ENCODE measurements around the gene CYP39A1. TPM values are rescaled to one million over a fixed set of nuclear protein-coding genes. Genes with fewer than 3 reads are reported as not detected.

The CYP39A1 gene, protein sequence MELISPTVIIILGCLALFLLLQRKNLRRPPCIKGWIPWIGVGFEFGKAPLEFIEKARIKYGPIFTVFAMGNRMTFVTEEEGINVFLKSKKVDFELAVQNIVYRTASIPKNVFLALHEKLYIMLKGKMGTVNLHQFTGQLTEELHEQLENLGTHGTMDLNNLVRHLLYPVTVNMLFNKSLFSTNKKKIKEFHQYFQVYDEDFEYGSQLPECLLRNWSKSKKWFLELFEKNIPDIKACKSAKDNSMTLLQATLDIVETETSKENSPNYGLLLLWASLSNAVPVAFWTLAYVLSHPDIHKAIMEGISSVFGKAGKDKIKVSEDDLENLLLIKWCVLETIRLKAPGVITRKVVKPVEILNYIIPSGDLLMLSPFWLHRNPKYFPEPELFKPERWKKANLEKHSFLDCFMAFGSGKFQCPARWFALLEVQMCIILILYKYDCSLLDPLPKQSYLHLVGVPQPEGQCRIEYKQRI
- not detected for polyA plus RNA-seq (2012; ENCODE audit: insufficient read depth, insufficient read length)

DNA sequence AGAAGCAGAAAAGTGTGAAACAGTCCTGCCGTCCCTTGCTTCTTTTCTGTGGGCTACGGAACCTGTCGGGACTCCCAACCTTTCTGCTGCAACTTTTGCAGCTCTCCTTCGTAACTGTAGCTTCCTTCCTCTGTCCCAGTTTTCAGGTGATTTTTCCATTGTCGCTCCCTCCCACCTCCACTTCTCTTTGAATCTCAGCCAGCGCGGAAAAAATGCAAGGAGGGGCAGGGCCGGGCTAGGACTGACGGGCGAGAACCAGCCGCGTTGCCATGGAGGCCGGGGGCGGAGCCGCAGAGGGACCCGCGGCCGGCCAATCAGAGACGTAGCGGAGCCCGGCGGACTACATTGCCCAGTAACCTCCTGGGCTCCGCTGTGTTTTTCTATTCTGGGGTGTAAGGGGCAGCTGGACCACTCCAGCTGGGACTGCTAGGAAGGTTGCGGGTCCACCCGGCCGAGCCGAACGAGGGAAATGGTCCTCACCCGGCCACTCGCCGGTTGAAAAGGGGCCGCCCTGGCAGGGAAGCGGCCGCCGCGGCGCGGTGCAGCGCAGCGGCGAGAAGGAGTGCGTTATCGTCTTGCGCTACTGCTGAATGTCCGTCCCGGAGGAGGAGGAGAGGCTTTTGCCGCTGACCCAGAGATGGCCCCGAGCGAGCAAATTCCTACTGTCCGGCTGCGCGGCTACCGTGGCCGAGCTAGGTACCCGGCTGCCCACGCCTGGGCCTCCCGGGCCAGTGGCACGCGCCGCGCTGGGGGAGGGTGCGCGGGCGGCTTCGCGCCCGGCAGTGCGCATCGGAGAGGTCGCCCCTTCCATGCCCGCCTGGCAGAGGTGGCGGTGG, at the start of gene CYP39A1, which contains the start of gene SLC25A27:
TSS of gene CYP39A1 (minus strand) at position 216 of the 836 bp plus-strand sequence. CDS start 236 bp downstream, outside the sequence.
TSS of gene SLC25A27 (plus strand) at position 373 of the 836 bp plus-strand sequence. CDS start at position 591, 218 bp downstream.
- peak within 1 kb of the TSS; percentile 65 for H3K4me3 ChIP-seq (ENCODE audit: low read length)
- peak; percentile 61 for DNase-seq (ENCODE audit: low read depth, low spot score)

DNA sequence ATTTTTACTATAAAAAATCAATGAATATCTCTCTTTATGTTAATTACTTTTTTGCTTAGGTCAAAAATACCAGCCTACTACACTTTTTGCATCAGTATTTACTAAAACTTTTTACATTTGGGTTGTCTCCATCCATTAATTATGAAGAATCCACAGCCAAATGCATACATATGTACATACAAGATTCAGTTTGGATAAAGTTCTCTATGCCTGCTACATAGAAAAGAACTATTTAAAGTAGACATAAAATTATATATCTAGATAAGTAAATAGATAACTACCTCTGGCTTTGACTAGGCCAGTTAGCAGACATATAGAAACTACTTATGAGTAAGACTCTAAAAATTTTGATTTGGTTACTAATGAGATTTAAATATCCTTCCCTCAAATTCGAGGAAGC, 47.4 kb upstream of the CYP39A1 start:
- H3K4me3 ChIP-seq (ENCODE audit: low read length) = no peak overlapping the region

DNA sequence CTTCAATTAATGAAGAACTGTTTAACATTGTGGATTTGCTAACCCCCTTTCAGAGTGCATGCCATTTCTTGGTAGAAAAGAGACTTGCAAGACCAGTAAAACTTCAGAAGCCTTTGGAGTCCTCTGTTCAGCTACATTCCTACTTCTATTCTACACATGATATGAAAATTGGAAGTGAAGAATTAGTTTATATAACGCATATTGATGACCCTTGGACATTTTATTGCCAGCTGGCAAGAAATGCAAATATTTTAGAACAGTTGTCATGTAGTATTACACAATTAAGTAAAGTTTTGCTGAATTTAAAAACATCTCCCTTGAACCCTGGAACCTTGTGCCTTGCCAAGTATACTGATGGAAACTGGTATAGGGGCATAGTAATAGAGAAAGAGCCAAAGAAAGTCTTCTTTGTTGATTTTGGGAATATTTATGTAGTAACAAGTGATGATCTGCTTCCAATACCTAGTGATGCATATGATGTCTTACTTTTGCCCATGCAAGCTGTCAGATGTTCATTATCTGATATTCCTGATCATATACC, 38.4 kb upstream of the CYP39A1 start:
- DNase-seq (ENCODE audit: low read depth, low spot score) = no peak
- no peak overlapping the region for H3K4me3 ChIP-seq (ENCODE audit: low read length)

More for the DNA sequence above, 47.4 kb upstream of the CYP39A1 start:
- no peak for DNase-seq (ENCODE audit: low read depth, low spot score)

DNA sequence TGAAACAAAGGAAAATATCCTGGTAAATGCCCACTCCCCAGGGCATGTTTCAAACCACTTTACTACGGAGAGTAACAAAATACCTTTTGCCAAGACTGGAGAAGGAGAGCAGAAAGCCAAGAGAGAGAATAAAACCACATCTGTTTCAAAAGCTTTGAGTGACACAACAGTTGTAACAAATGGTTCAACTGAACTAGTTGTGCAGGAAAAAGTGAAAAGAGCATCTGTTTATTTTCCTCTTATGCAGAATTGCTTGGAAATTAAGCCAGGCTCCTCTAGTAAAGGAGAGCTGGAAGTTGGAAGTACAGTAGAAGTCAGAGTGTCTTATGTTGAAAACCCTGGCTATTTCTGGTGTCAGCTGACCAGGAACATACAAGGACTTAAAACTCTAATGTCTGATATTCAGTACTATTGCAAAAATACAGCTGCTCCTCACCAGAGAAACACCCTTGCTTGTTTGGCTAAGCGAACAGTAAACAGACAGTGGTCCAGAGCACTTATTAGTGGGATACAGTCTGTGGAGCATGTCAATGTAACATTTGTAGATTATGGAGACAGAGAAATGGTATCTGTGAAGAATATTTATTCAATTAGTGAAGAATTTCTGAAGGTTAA, 37.6 kb upstream of the CYP39A1 start:
- H3K4me3 ChIP-seq (ENCODE audit: low read length) = no peak overlapping the region
- no peak for DNase-seq (ENCODE audit: low read depth, low spot score)

DNA sequence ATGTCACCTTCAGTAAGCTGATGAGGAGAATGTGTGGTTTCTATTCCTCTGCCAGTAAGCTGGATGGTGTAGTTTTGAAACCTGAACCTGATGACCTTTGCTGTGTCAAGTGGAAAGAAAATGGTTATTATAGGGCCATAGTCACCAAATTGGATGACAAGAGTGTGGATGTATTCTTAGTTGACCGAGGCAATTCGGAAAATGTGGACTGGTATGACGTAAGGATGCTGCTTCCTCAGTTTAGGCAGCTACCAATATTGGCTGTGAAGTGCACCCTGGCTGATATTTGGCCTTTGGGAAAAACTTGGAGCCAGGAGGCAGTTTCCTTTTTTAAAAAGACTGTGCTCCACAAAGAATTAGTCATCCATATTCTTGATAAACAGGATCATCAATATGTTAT, 37.0 kb upstream of the CYP39A1 start:
- no peak overlapping the region for H3K4me3 ChIP-seq (ENCODE audit: low read length)
- DNase-seq (ENCODE audit: low read depth, low spot score) = no peak

DNA sequence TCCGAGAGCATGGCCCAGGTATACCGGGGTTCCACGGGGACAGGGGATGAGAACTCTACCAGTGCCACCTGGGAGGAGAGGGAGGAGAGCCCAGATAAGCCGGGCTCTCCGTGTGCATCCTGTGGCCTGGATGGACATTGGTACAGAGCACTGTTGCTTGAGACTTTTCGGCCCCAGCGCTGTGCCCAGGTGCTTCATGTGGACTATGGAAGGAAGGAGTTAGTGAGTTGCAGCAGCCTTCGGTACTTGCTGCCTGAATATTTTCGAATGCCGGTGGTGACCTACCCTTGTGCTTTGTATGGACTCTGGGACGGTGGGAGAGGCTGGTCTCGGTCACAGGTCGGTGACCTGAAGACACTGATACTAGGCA, 36.3 kb upstream of the CYP39A1 start:
- DNase-seq (ENCODE audit: low read depth, low spot score) = no peak
- H3K4me3 ChIP-seq (ENCODE audit: low read length) = no peak overlapping the region

DNA sequence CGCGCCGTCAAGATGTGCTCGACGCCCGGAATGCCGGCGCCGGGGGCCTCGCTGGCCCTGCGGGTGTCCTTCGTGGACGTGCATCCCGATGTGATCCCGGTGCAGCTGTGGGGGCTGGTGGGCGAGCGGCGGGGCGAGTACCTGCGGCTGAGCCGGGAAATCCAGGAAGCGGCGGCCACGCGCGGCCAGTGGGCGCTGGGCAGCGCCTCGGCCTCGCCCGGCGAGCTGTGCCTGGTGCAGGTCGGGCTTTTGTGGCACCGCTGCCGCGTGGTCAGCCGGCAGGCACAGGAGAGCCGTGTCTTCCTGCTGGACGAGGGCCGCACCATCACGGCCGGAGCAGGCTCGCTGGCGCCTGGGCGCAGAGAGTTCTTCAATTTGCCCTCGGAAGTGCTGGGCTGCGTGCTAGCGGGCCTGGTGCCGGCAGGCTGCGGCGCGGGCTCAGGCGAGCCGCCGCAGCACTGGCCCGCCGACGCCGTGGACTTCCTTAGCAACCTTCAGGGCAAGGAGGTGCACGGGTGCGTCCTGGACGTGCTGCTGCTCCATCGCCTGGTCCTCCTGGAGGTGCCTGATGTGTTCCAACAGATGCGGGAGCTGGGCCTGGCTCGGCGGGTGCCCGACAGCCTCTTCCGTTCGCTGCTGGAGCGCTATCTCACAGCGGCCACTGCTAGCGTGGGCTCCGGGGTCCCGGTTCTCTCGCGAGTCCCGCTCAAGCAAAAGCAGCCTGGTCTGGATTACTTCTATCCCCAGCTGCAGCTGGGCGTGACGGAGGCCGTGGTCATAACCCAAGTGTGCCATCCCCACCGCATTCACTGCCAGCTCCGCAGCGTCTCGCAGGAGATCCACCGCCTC, 35.7 kb upstream of the CYP39A1 start:
- no peak for DNase-seq (ENCODE audit: low read depth, low spot score)

DNA sequence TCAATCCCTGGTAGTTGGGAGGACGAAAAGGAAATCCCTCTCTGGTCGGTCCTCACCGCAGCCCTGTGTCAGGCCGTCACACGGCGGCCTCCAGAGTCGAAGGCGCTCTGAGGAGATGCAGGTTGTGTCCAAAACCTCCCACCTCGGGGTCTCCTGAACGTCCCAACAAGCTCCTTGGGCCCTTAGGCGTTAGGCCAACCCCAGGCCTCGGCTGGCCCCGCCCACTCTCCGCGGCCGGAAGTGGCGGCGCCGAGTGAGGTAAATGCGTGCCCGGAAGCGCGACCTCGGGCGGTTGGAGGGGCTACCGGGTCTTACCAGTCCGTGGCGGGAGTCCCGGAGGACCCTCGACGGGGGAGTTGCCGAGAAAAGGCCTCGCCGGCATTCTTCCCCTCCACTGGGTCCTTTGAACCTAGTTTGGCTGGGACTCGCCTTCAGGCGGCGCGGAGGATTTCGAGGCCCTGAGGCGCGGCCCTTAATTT, 35.0 kb upstream of the CYP39A1 start, which contains the start of gene TDRD6:
TSS of gene TDRD6 (plus strand) at position 267 of the 479 bp plus-strand sequence. CDS start 244 bp downstream, outside the sequence.
- no peak within 1 kb of the TSS for H3K4me3 ChIP-seq (ENCODE audit: low read length)
- no peak for DNase-seq (ENCODE audit: low read depth, low spot score)

More for the DNA sequence above, 35.7 kb upstream of the CYP39A1 start:
- H3K4me3 ChIP-seq (ENCODE audit: low read length) = no peak overlapping the region

DNA sequence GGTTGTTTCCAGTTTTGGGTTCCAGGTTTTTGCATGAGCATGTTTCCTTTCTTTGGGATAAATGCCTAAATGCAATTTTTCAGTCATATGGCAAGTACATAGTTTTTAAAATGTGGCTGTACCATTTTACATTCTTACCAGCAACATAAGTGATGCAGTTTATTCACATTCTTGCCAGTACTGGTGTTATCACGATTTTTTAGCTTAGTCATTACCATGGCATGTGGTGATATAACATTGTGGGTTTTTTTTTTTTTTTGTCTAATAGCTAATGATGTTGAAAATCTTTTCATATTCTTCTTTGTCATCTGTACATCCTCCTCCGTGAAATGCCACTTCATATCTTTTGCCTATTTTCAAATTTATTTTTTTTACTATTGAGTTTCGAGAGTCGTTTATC, 32.2 kb upstream of the CYP39A1 start:
- H3K4me3 ChIP-seq (ENCODE audit: low read length) = no peak overlapping the region
- no peak for DNase-seq (ENCODE audit: low read depth, low spot score)

DNA sequence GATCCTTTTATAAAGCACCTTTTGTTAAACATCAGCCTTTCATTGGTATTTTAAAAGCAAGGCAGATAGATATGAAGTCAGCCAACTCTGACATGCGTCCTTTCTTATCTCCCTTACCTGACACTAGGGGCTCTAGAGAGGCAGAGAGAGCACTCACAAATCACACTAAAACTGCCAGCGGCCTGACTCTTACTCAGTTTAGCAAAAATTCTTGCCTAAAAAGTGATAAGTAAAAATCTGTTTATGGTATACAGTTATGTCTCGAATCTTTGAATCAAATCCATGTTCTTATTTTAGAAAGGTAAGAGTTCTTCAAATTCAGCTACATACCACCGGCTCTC, 24.7 kb upstream of the CYP39A1 start:
- no peak overlapping the region for H3K4me3 ChIP-seq (ENCODE audit: low read length)
- DNase-seq (ENCODE audit: low read depth, low spot score) = peak; percentile 21

DNA sequence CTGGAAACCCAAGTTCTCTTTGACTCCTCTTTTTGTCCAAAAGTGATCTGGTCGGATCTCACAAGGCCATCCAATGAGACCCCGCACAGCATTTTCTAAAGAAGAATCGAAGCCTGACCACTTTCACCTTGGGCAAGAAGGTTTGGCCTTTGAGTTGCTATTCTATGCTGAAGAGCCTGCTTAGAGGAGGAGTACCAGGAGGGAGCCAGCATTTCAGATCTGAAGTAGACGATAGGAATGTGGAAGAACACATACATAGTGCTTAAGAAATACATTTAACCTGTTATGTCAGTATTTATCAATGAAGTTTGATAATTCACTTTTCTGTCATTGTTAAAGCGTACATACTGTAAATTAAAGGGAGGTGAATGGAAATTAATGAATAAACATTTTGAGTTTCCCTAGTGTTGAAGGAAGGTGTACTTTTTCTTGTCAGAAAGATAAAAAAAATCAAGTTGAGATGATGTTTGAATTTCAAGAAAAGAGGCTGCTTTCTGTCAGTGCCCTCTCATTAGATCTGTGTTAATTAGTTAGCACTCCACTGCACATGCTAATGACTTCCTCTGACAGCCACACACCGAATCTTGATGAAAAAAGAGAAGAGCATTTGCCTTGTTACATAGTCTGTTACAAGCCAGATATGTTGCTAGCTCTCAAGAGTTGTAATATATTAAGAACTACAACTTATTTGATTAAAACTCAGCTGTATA, 24.1 kb upstream of the CYP39A1 start:
- no peak for DNase-seq (ENCODE audit: low read depth, low spot score)
- H3K4me3 ChIP-seq (ENCODE audit: low read length) = no peak overlapping the region

DNA sequence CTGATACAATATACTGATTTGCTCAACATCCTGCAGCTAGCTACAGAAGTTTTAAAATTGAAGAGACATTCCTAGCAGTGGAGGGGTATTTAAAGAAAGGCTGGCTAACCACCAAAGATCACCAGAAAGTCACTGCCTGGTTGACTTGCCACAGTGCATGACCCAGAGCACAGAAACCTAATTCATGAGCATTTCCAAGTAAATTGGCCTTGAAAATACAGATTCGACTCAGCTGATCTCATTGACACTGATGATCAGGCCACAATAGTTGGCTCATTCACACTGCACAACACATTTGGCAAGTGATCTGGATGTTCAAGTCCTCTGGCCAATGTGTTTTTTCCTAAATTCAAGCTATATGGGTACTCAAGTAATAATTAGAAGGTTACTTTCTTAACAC, 21.8 kb upstream of the CYP39A1 start:
- DNase-seq (ENCODE audit: low read depth, low spot score) = no peak
- no peak overlapping the region for H3K4me3 ChIP-seq (ENCODE audit: low read length)

DNA sequence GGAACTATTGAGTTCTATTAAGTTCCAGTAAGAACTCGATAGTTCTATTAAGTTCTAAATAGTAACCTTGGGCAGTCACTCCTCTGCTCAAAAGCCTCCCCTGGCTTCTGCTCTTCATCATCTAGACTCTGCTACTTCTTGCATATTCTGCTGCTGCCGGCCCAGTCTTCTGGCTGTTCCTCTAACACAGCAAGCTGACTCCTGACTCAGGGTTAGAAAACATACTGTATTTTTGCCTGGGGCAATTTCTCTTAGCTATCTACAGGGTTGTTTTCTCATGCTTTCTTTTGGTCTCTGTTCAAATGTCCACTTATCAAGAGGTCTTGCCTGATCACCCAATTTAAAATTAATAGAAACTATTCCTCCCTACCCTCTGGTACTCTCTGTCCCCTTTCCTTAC, 14.8 kb upstream of the CYP39A1 start:
- DNase-seq (ENCODE audit: low read depth, low spot score) = no peak
- no peak overlapping the region for H3K4me3 ChIP-seq (ENCODE audit: low read length)

DNA sequence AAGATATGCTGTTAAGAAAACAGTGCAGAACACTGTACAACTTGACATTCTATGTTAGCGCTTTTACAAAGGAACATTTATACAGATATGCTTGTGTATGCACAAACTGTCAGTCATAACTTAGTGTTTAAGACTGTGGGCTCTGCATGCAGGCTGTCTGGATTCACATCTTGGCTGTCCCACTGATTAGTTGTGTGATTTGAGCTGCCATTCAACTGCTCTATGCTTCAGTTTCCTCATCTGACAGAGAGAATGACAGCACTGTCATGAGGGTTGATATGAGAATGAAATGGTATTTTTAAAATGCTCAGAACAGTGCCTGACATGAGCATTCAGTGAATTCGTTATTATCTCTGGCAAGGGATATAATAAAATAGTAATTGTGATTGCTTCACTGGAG, 8.9 kb upstream of the CYP39A1 start:
- DNase-seq (ENCODE audit: low read depth, low spot score) = no peak
- H3K4me3 ChIP-seq (ENCODE audit: low read length) = no peak overlapping the region

DNA sequence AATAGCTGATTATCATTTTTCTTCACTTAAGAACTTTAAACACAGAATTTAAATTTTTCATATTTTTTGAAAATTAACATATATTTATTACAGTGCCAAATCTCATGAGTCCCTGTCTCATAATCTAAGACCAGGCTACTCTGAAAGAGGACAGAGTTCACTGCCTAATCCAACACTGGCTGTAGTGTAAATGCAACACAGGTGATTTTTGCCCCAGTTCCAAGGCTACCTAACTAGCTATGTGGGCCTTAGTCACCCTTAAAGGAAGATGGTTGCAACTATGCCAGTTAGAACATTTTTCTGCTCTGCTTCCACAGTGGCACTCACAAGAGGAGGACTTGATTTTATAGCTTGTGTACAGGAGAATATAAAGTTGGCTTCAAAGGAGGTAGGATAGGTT, 5.0 kb upstream of the CYP39A1 start:
- H3K4me3 ChIP-seq (ENCODE audit: low read length) = no peak overlapping the region
- no peak for DNase-seq (ENCODE audit: low read depth, low spot score)

DNA sequence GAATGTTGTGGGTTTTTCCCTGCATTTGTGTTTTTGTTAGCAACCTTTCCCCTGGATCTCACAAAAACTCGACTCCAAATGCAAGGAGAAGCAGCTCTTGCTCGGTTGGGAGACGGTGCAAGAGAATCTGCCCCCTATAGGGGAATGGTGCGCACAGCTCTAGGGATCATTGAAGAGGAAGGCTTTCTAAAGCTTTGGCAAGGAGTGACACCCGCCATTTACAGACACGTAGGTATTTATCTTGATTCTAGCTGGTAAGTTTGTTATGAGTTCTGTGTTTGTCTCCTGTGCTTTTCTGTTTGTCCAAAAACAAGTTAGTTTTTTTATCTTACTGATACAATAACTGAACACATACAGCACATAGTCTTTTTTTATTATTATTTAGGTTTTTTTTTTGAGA, 3.2 kb upstream of the CYP39A1 start:
- DNase-seq (ENCODE audit: low read depth, low spot score) = peak; percentile 24
- no peak overlapping the region for H3K4me3 ChIP-seq (ENCODE audit: low read length)

DNA sequence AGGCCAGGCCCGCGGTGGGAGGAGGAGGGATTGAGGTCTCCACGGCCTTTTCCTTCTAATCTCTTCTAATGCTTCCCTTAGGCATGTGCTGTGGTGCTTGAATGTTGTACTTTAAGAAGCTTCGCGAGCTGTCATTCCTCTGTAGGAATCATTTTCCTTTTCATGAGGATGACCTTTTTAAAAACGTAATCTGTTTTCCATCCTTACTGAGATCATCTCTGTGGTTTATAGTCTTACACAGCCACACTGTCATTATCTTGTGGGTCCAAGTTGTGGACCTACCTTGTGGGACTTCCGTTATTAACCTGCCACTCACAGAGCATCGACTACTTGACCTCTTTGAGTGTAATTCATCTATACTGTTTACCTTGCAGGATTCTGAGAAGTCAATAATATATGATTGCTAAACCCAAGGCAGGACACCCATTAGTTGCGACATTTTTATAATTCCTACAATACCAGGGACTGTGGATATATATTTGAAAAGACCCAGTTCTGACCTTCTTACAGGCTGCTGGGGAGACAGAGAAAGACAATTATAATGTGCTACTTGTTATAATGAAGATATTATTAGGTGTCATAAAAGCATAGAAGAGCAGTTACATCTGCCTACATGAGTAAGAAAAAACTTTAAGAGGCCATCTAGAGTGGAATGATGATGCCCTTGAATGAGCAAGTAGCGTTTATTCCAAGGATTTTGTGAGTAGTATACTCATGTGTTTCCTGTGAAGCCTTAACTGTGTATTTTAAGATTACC, 999 bp upstream of the CYP39A1 start:
- peak overlapping the region; percentile 65 for H3K4me3 ChIP-seq (ENCODE audit: low read length)
- no peak for DNase-seq (ENCODE audit: low read depth, low spot score)
